ENCODE measurements around the gene ABHD6.

DNA sequence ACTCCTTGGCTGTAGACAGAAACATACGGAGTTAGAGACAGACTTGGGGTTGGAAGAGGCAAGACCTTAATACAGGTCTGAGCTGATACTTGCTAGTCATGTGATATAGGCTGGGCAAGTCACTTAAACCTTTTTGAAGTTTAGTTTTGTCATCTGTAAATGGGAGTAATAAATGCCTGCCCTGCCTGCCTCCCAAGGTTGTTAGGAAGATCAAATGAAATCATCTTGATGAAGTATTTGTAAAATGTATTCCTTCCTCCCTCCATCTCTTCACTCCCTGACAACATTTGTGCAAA is 98.0 kb downstream of the ABHD6 start:
- TF ChIP-seq, protein P1, sequence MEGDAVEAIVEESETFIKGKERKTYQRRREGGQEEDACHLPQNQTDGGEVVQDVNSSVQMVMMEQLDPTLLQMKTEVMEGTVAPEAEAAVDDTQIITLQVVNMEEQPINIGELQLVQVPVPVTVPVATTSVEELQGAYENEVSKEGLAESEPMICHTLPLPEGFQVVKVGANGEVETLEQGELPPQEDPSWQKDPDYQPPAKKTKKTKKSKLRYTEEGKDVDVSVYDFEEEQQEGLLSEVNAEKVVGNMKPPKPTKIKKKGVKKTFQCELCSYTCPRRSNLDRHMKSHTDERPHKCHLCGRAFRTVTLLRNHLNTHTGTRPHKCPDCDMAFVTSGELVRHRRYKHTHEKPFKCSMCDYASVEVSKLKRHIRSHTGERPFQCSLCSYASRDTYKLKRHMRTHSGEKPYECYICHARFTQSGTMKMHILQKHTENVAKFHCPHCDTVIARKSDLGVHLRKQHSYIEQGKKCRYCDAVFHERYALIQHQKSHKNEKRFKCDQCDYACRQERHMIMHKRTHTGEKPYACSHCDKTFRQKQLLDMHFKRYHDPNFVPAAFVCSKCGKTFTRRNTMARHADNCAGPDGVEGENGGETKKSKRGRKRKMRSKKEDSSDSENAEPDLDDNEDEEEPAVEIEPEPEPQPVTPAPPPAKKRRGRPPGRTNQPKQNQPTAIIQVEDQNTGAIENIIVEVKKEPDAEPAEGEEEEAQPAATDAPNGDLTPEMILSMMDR (IDR thresholded peaks at IDR 0.05): no peak
- no peak for TF ChIP-seq POLR2A (IDR thresholded peaks at IDR 0.05)
- TF ChIP-seq EP300 (IDR thresholded peaks at IDR 0.05): no peak

All from tibial nerve (tissue), 4 donors.